Activated CD4-positive, alpha-beta T cell treated with anti-CD3 and anti-CD28 coated beads for 24 hours (primary cell): Measurements from ENCODE around the gene ST8SIA3.

Experiments used
- DNase-seq, 2 donors: peaks; one replicate each; pipeline ENCODE4 v3.0.0-alpha.2; 2020; ENCODE audit warnings: low read depth in 2 of 2

Gene ST8SIA3, protein sequence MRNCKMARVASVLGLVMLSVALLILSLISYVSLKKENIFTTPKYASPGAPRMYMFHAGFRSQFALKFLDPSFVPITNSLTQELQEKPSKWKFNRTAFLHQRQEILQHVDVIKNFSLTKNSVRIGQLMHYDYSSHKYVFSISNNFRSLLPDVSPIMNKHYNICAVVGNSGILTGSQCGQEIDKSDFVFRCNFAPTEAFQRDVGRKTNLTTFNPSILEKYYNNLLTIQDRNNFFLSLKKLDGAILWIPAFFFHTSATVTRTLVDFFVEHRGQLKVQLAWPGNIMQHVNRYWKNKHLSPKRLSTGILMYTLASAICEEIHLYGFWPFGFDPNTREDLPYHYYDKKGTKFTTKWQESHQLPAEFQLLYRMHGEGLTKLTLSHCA

DNA sequence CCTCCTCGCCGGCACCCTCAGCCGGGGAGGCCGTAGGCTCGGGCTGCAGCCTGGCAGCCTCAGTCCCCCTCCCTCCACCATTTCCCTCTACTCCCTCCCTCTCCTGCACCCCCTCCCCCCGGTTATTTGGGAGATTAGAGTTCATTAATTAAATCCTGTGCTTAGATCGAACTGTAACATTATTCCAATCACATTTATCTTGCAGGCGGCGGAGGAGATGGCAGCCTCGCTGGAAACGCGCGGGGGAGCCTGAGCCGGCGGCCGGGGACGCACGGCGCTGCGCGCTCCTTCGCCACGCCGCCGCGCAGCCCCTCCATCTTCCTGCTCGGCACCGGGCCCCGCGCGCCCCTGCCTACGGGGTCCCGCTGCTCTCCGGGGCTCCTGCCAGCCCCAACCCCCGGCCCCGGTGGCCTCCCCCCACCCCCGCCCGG, at the start of gene ST8SIA3:
ST8SIA3 (plus strand) TSS at position 287 of the 431 bp plus-strand sequence. CDS start 290 bp downstream, outside the sequence.
- no peak for DNase-seq

DNA sequence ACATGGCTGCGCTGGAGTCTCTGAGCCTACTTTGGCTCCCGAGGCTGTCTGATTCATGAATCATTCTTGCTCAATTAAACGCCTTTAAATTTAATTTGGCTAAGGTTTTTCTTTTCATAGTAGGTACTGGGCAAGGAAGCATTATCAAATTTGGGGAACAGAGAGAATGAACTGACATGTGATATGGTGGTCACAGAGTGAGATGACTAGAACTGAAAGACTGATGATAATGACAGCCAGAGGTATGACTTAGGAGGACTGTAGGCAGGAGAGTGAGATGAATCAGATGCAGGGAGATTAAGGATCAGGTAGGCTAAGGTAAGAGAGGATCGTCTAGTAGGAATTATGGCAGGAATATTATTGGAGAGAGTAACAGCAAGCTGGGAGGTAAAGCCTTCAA, 40.9 kb upstream of the ST8SIA3 start:
- DNase-seq, result no peak

DNA sequence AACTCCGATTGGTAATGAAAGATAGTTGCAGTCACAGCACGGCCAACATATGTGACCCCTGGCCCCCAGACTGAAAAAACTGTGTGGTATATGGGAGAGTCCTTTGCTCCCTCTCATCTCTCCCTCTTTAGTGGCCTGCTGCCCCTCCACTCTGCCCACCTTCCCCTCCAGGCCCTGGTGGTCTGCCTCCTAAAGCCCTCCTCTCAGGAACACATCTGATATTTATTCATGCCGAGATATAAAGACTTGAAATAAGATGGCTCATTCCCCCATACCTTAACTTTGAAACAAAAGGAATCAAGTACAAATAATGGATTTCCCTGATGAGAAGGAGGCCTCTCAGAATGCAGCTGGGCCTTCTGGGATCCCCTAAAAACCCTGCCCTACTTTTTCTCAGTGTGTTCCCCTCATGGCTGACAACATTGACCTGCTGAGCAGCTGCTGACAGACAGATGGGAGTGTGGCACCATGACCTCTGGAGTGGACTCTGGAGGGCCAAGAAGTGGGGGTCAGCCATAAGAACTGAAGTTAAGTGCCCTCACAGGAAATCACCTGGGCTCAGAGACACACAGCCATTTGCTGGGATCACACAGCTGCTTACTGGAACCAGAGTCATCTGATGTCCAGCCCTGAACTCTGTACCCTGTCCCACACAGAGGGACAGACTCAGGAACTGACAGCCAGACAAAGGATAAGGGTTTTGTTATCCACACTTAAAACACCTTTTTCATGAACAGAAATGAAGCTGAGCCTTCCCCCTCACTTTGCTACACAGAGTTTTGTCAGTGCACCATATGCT, 39.8 kb upstream of the ST8SIA3 start:
- DNase-seq, result no peak

DNA sequence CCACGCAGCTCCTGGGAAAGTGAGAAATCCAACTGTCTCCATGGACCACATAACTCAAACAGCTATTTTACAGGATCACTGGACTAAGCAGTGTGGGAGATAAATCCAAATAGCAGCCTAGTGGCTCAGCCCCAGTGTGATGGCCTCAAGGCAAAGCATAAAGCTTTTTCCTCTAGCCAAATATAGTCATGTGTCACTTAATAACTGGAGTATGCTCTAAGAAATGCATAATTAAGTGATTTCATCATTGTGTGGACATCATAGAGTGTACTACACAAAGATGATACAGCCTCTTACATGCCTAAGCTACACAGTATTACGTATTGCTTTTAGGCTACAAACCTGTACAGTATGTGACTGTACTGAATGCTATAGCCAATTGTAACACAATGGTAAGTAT, 31.8 kb upstream of the ST8SIA3 start:
- DNase-seq, result no peak

DNA sequence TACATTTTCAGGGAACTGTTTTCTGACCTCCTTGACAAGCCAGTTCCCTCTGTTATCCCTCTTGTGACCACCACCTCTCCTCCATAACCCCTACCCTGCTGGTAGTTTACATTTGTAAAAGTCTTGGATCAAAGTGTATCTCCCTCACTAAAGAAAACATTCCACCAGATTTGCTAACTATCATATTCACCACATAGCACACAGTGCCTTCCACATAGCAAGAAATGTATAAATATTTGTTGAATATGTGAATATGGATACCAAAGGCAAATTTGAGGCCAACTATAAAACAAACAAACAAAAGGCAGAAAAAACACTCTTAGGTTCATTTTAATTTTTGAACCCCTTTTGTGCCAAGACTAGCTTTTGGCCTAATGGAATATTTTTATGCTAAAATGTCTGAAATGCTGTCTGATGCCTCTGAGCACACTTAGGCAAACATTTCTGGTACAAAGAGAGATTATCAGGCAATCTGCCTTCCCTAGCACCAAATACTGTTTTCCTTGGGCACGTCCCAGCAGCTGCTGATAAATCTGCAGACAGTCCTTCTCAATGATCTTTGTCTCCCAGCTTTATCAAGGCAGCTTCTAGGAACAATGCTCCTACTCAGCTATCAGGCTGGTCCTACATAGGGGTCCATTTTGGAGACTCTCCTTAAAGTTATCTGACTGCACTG, 26.7 kb upstream of the ST8SIA3 start:
- DNase-seq, result no peak

DNA sequence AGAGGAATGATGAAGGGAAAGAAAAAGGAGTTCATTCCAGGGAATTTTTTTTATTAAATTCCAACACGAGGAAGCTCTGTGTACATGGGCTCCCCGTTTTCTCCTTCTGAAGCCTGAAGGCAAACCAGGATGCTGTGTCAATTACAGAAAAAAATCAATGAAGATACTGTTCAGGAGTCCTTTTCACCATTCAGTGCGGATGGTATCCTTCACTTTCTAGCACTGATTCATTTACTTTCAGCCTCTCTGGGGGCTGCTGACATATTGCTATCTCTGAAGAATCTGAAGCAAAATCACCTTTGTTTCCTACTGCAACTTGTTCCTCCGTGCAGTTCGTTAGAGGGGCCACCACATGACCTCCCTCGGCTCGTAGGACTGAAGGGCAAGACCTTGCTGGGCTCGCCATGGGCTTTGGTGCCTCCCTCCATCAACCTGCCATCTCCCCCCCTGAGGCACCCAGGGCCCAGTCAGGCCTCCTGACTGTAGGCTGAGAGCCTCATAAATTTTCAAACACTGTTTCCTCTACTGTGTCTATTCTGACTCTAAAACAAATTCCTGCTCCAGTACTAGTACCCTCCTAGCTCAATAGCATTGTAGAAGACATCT, 25.5 kb upstream of the ST8SIA3 start:
- no peak for DNase-seq

DNA sequence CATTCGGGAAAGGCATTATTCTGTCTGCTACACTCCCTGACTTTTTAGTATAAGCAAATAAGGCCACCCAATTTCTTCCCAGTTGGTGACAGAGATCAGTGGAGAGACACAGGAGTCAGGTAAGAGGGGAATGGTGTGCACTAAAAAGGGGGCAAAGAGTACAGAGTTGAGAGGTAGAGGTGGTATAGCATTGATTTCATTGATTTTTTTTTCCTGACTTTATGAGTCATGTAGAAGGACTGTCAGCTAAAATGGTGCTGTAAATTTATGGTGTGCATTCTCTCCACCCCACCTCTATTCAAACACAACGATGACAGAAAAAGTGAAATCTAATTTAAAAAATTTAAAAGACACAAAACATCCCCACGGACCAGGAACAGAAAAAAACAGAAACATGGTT, 23.7 kb upstream of the ST8SIA3 start:
- DNase-seq, result no peak

DNA sequence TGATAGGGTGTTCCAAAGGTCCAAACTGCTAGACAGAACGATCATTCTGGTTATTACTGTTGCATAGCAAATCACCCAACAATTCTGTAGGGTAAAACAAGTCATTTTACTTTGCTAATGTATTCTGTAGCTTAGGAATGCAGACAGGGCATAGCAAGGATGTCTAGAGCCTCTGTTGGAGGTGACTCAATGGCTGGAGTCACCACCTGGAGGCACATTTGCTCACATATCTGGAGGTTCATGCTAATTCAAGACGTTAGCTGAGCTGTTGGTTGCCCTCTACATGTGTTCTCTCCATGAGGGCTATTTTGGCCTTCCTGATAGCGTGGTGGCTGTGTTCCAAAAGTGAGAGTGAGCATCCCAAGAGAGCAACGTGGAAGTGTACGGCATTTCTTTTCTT, 22.5 kb upstream of the ST8SIA3 start:
- no peak for DNase-seq

DNA sequence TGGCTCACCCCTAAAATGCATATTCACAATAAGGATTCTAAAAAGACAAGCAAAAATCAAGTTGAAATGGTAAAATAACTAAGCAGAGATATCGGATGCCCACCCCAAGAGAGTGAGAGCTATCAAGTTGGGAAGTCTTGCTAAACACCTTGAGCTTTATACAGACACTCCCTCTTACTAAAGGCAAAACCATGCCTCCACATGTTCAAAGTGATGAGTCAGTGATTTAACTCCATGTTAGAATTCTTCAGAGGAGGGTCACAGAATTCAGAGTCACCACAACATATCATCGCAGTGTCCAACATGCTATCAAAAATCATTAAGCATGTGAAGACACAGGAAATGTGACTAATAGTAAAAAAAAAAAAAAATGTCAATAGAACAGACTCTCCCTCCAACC, 20.6 kb upstream of the ST8SIA3 start:
- no peak for DNase-seq

DNA sequence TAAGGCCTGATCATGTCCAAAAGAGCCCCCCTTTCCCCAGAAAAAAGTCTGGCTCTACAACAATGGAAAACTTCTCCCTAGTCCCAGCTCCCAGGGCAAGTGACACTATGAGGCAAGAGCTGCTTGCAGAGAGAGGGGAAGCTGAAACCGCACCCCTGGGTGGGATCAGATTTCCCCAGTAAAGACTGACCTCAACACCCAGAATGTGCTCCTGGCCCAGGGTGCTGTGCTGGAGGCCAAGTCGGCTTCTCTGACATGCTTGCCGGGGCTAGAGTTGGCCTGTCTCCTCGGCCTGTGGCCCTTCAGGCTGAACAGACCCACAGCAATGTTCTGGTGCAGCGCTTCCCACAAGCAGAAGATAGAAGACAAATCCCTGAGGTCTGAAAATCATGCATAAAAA, 18.4 kb upstream of the ST8SIA3 start:
- no peak for DNase-seq

DNA sequence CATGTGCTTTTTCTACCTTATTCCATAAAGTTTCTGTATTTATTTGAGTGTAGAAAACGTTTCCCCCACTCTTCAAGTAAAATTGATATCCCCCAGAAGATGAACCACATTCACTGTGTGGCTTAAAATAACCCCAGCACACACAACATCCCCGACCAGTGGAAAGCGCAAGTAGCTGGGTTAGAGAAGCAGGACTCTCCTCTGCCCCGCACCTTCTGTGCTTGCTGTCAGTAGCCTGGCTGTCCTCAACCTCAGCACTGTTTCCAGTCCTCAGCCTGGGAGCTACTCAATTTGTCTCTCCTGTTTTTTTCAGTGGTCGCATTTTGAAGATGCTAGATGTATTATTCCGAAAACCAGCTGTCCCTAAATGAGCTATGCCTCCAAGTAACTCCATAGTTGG, 18.0 kb upstream of the ST8SIA3 start:
- DNase-seq, result no peak

DNA sequence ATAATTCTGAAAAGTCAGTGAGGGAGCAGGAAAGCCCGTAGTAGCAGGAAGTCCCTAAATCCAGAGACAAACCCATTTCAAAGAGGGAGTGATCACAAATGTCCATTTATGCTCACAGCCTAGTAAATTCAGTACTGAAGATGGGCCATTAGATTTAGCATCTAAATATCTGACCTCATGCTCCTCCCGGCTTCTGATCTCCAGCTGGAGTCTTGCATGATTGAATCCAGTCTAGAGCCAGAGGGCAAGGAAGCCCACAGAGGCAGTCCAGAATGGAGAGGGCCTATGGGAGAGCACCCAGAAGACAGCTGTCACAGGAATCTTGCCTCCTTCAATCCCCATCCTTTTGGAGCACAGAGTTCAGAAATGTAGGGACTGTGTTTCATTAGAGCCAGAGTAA, 16.0 kb upstream of the ST8SIA3 start:
- DNase-seq, result no peak

DNA sequence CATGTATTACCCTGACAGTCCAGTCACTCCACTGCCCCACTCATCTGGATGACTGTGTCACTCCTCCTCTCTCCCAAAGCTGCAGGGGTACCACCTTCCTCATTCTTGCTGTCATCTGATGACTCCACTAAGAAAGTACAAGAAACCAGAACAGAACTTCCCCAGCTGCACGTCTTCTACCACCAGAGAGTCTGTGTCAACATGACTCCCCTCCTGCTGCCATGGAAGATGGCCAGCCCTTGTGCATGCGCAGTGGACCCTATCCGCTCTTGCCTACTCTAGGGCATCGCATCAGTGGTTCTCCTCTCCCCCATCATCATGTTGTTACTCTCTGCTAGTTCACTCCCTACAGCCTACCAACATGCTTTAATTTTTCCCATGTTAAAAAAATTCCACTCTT, 14.5 kb upstream of the ST8SIA3 start:
- DNase-seq, result no peak

DNA sequence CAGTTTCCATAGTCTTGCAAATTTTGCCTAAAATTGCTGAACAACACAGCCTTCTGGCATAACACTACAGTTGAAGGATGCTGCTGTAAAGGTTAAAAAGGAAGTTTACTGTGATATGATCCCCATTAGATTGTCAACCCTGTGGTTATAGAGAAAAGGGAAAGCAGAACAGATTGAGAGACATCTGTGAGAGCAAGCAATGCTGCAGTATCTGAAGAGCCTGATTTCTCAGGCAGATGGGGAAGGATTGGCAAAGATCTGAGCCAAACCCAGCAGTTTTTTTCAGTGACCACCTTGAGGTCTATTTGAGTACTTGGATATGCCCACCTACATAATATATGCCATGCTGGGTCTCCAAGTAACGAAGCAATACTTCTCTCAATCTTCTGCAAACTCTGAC, 8.5 kb upstream of the ST8SIA3 start:
- no peak for DNase-seq

DNA sequence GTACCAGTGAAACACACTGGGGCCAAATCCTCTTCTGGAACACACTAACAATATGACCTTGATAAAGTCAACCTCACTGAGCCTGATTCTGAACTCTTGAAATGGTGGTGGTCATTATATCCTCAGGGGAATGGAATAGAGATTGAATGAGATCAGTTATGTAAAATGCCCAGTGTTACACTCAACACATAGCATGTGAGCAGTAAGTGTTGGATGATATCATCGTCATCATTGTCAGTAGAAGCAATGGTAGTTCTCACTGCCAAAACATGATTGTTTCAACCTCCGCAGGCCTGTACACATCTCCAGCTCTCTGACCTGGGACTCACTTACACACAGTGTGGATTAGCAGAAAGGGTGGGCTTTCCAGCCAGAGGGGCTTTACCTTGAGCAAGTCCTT, 5.5 kb upstream of the ST8SIA3 start:
- no peak for DNase-seq

DNA sequence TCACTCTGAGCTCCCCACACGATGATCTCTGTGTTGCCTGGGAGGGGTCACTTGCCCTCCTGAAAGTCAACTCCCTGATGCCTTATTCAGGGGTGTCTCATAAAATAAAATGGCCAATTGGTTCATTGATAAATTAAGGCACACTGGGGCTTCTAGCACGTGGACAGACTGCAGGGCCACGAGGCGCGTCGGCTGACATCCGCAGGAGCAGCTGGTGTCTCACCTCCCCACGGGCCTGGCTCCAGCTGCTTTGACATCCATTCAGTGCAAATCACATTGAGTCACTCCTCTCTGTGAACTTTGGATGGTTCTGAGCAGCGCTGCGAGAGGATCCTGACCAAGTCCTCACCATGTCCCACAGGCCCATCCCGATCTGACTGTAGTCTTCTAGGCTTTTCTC, 4.6 kb upstream of the ST8SIA3 start:
- no peak for DNase-seq

DNA sequence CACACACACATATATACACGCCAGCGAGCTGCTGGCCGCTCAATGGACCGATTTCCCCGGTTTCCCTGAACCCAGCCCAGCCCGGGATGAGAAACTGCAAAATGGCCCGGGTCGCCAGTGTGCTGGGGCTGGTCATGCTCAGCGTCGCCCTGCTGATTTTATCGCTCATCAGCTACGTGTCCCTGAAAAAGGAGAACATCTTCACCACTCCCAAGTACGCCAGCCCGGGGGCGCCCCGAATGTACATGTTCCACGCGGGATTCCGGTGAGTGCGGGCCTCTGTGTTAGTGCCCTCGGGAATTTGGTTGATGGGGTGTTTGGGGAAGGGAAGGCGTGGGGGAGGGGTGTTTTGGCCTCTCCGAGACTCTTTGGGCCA, 392 bp downstream of the ST8SIA3 start:
- DNase-seq, result no peak

DNA sequence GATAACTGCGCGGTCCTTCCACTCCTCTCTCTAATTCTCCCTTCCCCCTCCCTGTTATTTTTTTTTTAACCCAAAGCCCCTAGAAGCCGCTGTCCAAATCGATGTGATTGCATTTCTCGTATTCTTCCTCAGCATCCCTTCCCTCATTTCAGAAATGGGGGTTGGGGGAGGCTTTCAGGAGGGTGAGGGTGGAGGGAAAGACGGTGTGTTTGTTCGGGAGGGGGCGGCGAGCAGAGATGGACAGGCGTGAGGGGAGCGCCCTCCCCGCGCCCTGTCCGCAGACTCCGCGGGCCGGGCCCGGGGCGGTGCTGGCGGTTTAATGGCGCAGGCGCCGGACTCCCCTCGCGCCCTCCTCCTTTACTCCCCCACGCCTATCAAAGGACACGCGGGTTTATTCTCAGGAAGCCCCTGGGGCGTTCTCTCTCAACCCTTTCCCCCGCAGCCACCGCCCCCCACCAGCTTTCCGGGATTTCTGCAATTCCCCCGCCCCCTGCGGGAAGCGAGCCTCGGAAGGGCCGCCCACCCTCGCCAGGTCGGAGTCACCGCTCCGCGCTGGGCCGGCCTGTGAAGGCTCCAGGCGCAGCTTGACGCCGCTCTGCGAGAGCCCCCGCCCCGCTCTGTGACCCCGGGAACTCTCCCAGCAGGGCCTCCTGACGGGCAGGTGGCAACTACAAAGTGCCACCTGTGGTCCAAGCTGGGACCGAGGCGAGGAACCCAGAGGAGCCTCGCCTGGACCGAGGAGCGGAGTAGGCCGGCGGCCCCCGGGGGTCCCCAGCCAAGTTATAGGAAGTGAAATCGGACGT, 981 bp downstream of the ST8SIA3 start:
- DNase-seq, result no peak

DNA sequence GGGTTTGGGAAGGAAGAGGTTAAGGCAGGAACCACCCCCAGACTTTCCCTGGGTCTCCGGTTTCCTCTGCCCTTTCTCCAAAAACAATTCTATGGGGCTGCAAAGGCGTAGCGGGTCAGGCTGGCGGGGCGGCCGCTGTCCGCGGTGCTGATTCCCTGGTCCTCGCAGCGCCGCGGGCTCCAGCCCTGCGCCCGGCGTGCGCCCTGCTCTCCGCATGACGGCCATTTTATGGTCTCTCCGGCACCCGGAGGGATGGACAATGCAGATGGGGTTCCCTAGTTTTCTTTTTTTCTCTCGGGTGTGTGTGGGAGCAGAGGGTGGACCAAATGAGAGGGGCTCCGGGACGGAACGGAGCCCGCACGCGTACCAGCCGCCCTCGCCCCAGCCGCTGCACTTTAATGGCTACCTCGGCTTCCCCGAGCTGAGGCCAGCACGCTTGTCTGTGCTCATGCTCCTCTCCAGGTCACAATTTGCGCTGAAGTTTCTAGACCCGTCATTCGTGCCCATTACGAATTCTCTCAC, 1.6 kb downstream of the ST8SIA3 start:
- DNase-seq, result no peak

DNA sequence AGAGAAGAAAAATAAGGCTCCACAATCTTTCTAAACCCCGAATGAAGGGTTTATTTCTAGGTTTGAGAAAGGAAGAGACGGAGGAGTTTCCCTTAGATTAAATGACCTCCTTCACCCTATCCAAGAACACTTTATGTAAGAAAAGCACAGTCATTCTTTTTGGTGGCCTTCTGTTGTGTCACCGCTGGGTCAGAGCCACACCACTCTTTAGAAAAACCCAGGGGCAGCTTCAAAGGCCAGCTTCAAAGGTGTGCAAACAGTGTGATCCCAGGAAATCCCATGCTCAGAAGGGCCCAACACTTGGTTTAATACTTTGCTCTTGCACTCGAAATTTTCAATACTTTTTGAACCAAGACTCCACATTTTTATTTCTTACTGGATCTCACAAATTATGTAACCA, 7.1 kb downstream of the ST8SIA3 start:
- DNase-seq, result no peak

DNA sequence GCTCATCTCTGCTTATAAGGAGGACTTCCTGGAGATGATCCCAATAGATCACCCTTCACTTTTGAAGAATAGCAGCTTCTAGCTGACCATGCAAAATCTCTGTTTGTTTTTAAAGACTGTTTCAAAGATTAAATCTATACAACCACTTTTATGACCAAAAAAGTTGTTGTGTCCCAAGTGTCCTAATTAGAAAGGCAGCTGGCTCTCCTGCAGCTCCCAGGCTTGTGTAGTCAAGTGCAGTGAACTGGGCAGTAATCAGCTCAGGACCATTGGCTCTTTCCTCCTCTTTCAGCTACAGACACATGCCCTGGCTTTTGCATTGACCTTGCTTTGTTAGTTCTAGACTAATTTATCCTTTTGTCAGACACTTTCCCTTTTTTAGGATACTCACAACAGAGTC, 10.4 kb downstream of the ST8SIA3 start:
- DNase-seq, result no peak
